NCI-H146 (cell line): ENCODE measurements around the gene PSTPIP1.

Experiments
- DNase-seq: peaks from one replicate; lab custom pipeline; 2025; lab: John Stamatoyannopoulos, UW

The PSTPIP1 gene

GRCh38 chr15:77070495-77071304 lies 75.8 kb downstream of the PSTPIP1 start, which contains the start of gene TSPAN3:
TSPAN3 (minus strand) TSS chr15:77071109; CDS start chr15:77070954, 155 bp downstream.
- peak; percentile 90 for DNase-seq

- DNase-seq = no peak
These were observed 76.6 kb downstream of the PSTPIP1 start for GRCh38 chr15:77071305-77072223.

- no peak for DNase-seq
These were observed 79.4 kb downstream of the PSTPIP1 start for GRCh38 chr15:77074350-77074749.

- DNase-seq = no peak
These were observed 80.6 kb downstream of the PSTPIP1 start for GRCh38 chr15:77075528-77075927.

GRCh38 chr15:77076323-77076915 lies 81.5 kb downstream of the PSTPIP1 start:
- DNase-seq = no peak

- no peak for DNase-seq
These were observed 87.0 kb downstream of the PSTPIP1 start for GRCh38 chr15:77081971-77082370.

GRCh38 chr15:77083381-77084160 lies 88.6 kb downstream of the PSTPIP1 start:
- DNase-seq = peak; percentile 92

GRCh38 chr15:77084436-77084835 lies 89.5 kb downstream of the PSTPIP1 start:
- no peak for DNase-seq

GRCh38 chr15:77085297-77085696 lies 90.4 kb downstream of the PSTPIP1 start:
- no peak for DNase-seq
